H1 (cell line): ENCODE data around the gene PALD1. TPM values are rescaled to one million over a fixed set of nuclear protein-coding genes. Genes with fewer than 3 reads are reported as not detected.

Source experiments
- CTCF ChIA-PET: fragments of 300-600 bp; sonication (Branson Sonifier 250); formaldehyde crosslinking; loops from one replicate; lab custom pipeline; 2021; ENCODE audit not compliant: partially characterized antibody; lab: Charles Lee
- POLR2A ChIA-PET: fragments of 300-600 bp; sonication (Branson Sonifier 250); formaldehyde crosslinking; loops from one replicate; lab custom pipeline; 2021; ENCODE audit warnings: inconsistent platforms; ENCODE audit not compliant: partially characterized antibody; lab: Charles Lee
- DNase-seq, 2 experiments: peaks; one replicate each; pipeline versions ENCODE4 v3.0.0 to v3.0.0-alpha.2; 2010 to 2022; ENCODE audit warnings: low spot score in 2 of 2, low read depth in 1 of 2, mixed read lengths in 1 of 2
- FAIRE-seq: peaks from 2 replicates; lab custom pipeline; 2011; peaks lifted over from hg19 to GRCh38; lab: Jason Lieb, UNC
- H2AFZ ChIP-seq: 2 replicates; pipeline ENCODE4 v1.8.1; 2012; ENCODE audit warnings: low read length, inconsistent platforms
- H2AK5ac ChIP-seq: 2 replicates; pipeline ENCODE4 v1.6.1; 2013; ENCODE audit warnings: low read depth, low read length
- H2BK120ac ChIP-seq: replicated peaks from 2 replicates; pipeline ENCODE3; 2013; ENCODE audit warnings: low read depth, low read length, inconsistent platforms
- H2BK12ac ChIP-seq: 2 replicates; pipeline ENCODE4 v1.6.1; 2013; ENCODE audit warnings: low read depth, low read length
- H2BK15ac ChIP-seq: 2 replicates; pipeline ENCODE4 v1.6.1; 2013; ENCODE audit warnings: low read length
- H2BK20ac ChIP-seq: 2 replicates; pipeline ENCODE4 v1.6.1; 2013; ENCODE audit warnings: low read length
- H2BK5ac ChIP-seq: 2 replicates; pipeline ENCODE4 v1.6.1; 2013; ENCODE audit warnings: low read depth, low read length
- H3K14ac ChIP-seq: 2 replicates; pipeline ENCODE4 v1.6.1; 2013; ENCODE audit warnings: inconsistent platforms; ENCODE audit not compliant: insufficient read length
- H3K18ac ChIP-seq: 2 replicates; pipeline ENCODE4 v1.6.1; 2013; ENCODE audit warnings: low read length; ENCODE audit errors: extremely low read depth
- H3K23ac ChIP-seq: 2 replicates; pipeline ENCODE4 v1.6.1; 2013; ENCODE audit warnings: inconsistent platforms; ENCODE audit not compliant: insufficient read length
- H3K23me2 ChIP-seq: 2 replicates; pipeline ENCODE4 v1.6.1; 2013; ENCODE audit warnings: low read depth, low read length
- H3K27ac ChIP-seq: 2 replicates; pipeline ENCODE4 v1.6.1; 2011; ENCODE audit warnings: low read depth, low read length, inconsistent platforms
- H3K27me3 ChIP-seq, 4 experiments: replicated peaks in 1 of 4; 1 replicate in 1 of 4; 2 replicates in 3 of 4; pipeline versions ENCODE4 v1.6.1 to v1.8.1; 2011 to 2013; ENCODE audit warnings: low read length in 3 of 4, mild to moderate bottlenecking in 3 of 4, inconsistent platforms in 2 of 4, mixed read lengths in 2 of 4, moderate library complexity in 1 of 4; ENCODE audit not compliant: control insufficient read depth in 3 of 4, insufficient read depth in 3 of 4; ENCODE audit errors: extremely low read depth in 1 of 4
- H3K36me3 ChIP-seq, 4 experiments: 2 replicates each; pipeline versions ENCODE4 v1.6.1 to v1.8.1; 2011 to 2013; ENCODE audit warnings: mild to moderate bottlenecking in 4 of 4, low read length in 3 of 4, moderate library complexity in 2 of 4, control low read depth in 1 of 4, inconsistent platforms in 1 of 4; ENCODE audit not compliant: insufficient read depth in 4 of 4, control insufficient read depth in 2 of 4
- H3K4ac ChIP-seq: replicated peaks from 2 replicates; pipeline ENCODE3; 2013; ENCODE audit warnings: low read length, low read depth, mixed read lengths, inconsistent platforms; ENCODE audit not compliant: insufficient read length
- H3K4me1 ChIP-seq, 4 experiments: replicated peaks in 1 of 4; 1 replicate in 1 of 4; 2 replicates in 3 of 4; pipeline versions ENCODE4 v1.6.1 to v1.8.1; 2011 to 2013; ENCODE audit warnings: low read length in 3 of 4, inconsistent platforms in 2 of 4, mixed read lengths in 1 of 4; ENCODE audit not compliant: insufficient read depth in 4 of 4, control insufficient read depth in 3 of 4
- H3K4me2 ChIP-seq, 2 experiments: 2 replicates each; pipeline versions ENCODE4 v1.6.1 to v1.8.1; 2011 to 2013; ENCODE audit warnings: low read depth in 2 of 2, low read length in 2 of 2, control low read depth in 1 of 2, inconsistent platforms in 1 of 2, mild to moderate bottlenecking in 1 of 2; ENCODE audit not compliant: insufficient read depth in 1 of 2
- H3K4me3 ChIP-seq, 4 experiments: fragments of 200-600, 300-600 bp in 1 of 4; sonication (generic), shearing (Covaris generic), sonication (Bioruptor Twin) in 1 of 4; 2 replicates each; pipeline versions ENCODE4 v1.5.1 to v1.8.1; 2011 to 2016; ENCODE audit warnings: low read length in 4 of 4, low read depth in 3 of 4, control low read depth in 2 of 4, inconsistent platforms in 2 of 4, mild to moderate bottlenecking in 2 of 4, mixed read lengths in 1 of 4, moderate library complexity in 1 of 4; ENCODE audit not compliant: insufficient read depth in 2 of 4; ENCODE audit errors: extremely low read depth in 1 of 4
- H3K56ac ChIP-seq: replicated peaks from 2 replicates; pipeline ENCODE3; 2013; ENCODE audit warnings: low read depth, mild to moderate bottlenecking, mixed read lengths, low read length, inconsistent platforms; ENCODE audit not compliant: insufficient read length
- H3K79me1 ChIP-seq: 2 replicates; pipeline ENCODE4 v1.6.1; 2013; ENCODE audit warnings: low read depth, low read length, control low read depth
- H3K79me2 ChIP-seq, 2 experiments: 2 replicates each; pipeline versions ENCODE4 v1.6.1 to v1.8.1; 2012 to 2013; ENCODE audit warnings: low read length in 2 of 2, mild to moderate bottlenecking in 2 of 2, inconsistent platforms in 1 of 2; ENCODE audit not compliant: insufficient read depth in 2 of 2, control insufficient read depth in 1 of 2
- H3K9ac ChIP-seq, 4 experiments: replicated peaks in 1 of 4; 1 replicate in 1 of 4; 2 replicates in 3 of 4; pipeline versions ENCODE4 v1.6.1 to v1.8.1; 2011 to 2013; ENCODE audit warnings: low read depth in 3 of 4, low read length in 3 of 4, control low read depth in 2 of 4, mild to moderate bottlenecking in 2 of 4, moderate library complexity in 2 of 4, inconsistent platforms in 1 of 4; ENCODE audit errors: extremely low read depth in 1 of 4
- H3K9me3 ChIP-seq, 2 experiments: 2 replicates each; pipeline versions ENCODE4 v1.6.1 to v1.8.1; 2012 to 2013; ENCODE audit warnings: mild to moderate bottlenecking in 2 of 2, moderate library complexity in 2 of 2, control low read depth in 1 of 2, inconsistent platforms in 1 of 2, low read depth in 1 of 2, low read length in 1 of 2, mixed read lengths in 1 of 2; ENCODE audit not compliant: insufficient read depth in 2 of 2
- H4K20me1 ChIP-seq, 2 experiments: replicated peaks in 1 of 2; 2 replicates each; pipeline versions ENCODE3 to v1.8.1; 2011 to 2013; ENCODE audit warnings: inconsistent platforms in 2 of 2, low read length in 2 of 2, mild to moderate bottlenecking in 1 of 2; ENCODE audit not compliant: insufficient read depth in 2 of 2, control insufficient read depth in 1 of 2
- H4K5ac ChIP-seq: 2 replicates; pipeline ENCODE4 v1.6.1; 2013; ENCODE audit warnings: low read length, low read depth, mixed read lengths, inconsistent platforms; ENCODE audit not compliant: insufficient read length
- H4K8ac ChIP-seq: 2 replicates; pipeline ENCODE4 v1.8.0; 2013; ENCODE audit warnings: mild to moderate bottlenecking, moderate library complexity, low read length, inconsistent platforms; ENCODE audit not compliant: insufficient read depth; ENCODE audit errors: extremely low read depth
- H4K91ac ChIP-seq: replicated peaks from 2 replicates; pipeline ENCODE3; 2013; ENCODE audit warnings: low read length, mixed read lengths, inconsistent platforms; ENCODE audit not compliant: insufficient read length
- BCL11A ChIP-seq, 2 experiments: IDR thresholded peaks; one replicate each; pipeline ENCODE4 v1.6.1; 2011; ENCODE audit warnings: low read depth in 2 of 2, low read length in 2 of 2, mild to moderate bottlenecking in 2 of 2
- CBX8 ChIP-seq: fragments of 300-800, 300-1000 bp; sonication (generic); IDR thresholded peaks from 2 replicates; pipeline ENCODE4 v1.7.1; 2016; ENCODE audit warnings: low read depth, low read length, borderline replicate concordance
- CHD1 ChIP-seq: IDR thresholded peaks from 2 replicates; pipeline ENCODE4 v1.6.1; 2012; ENCODE audit warnings: low read depth, low read length, improper control_type of control experiment
- CREB1 ChIP-seq: IDR thresholded peaks from 2 replicates; pipeline ENCODE4 v1.6.1; 2012; ENCODE audit warnings: inconsistent platforms
- EP300 ChIP-seq, 2 experiments: IDR thresholded peaks; 1 replicate in 1 of 2; 2 replicates in 1 of 2; pipeline ENCODE4 v1.6.1; 2011 to 2012; ENCODE audit warnings: low read depth in 2 of 2, low read length in 2 of 2, mild to moderate bottlenecking in 2 of 2, borderline replicate concordance in 1 of 2, inconsistent platforms in 1 of 2, moderate library complexity in 1 of 2
- EZH2 ChIP-seq: fragments of 200-600 bp; sonication (generic); IDR thresholded peaks from 2 replicates; pipeline ENCODE4 v1.7.1; 2012; ENCODE audit warnings: low read depth, mild to moderate bottlenecking, moderate library complexity, low read length, inconsistent platforms; ENCODE audit not compliant: severe bottlenecking
- GTF2F1 ChIP-seq: IDR thresholded peaks from 2 replicates; pipeline ENCODE4 v1.6.1; 2012; ENCODE audit warnings: low read depth, low read length, improper control_type of control experiment, borderline replicate concordance
- JUN ChIP-seq: IDR thresholded peaks from 2 replicates; pipeline ENCODE4 v1.6.1; 2011; ENCODE audit warnings: low read depth, mild to moderate bottlenecking, improper control_type of control experiment, low read length
- KDM4A ChIP-seq: IDR thresholded peaks from one replicate; pipeline ENCODE4 v1.7.1; 2012; ENCODE audit warnings: low read depth, mild to moderate bottlenecking, moderate library complexity, low read length, inconsistent platforms; ENCODE audit not compliant: severe bottlenecking
- POLR2A ChIP-seq, 2 experiments: IDR thresholded peaks; 1 replicate in 1 of 2; 2 replicates in 1 of 2; pipeline ENCODE4 v1.6.1; 2011; ENCODE audit warnings: low read depth in 2 of 2, low read length in 2 of 2, mild to moderate bottlenecking in 2 of 2; ENCODE audit errors: control extremely low read depth in 1 of 2
- RAD21 ChIP-seq, 2 experiments: IDR thresholded peaks in 1 of 2; conservative IDR thresholded peaks in 1 of 2; 2 replicates each; pipeline ENCODE4 v1.6.1; 2011; ENCODE audit warnings: low read depth in 2 of 2, low read length in 2 of 2, improper control_type of control experiment in 1 of 2, inconsistent platforms in 1 of 2, mild to moderate bottlenecking in 1 of 2, moderate library complexity in 1 of 2
- SIN3A ChIP-seq, 2 experiments: IDR thresholded peaks in 1 of 2; conservative IDR thresholded peaks in 1 of 2; 2 replicates each; pipeline ENCODE4 v1.6.1; 2011 to 2012; ENCODE audit warnings: low read length in 2 of 2, improper control_type of control experiment in 1 of 2, low read depth in 1 of 2, mild to moderate bottlenecking in 1 of 2
- WGBS, 2 experiments: shearing (Covaris generic) in 1 of 2; methylation state at CpG; one replicate each; pipeline versions ENCODE4 v1.1.6 to v1.1.7; 2013 to 2015; ENCODE audit warnings: low lambda C conversion rate in 2 of 2, mixed read lengths in 2 of 2, inconsistent platforms in 1 of 2, low coverage in 1 of 2, missing lambda C conversion rate in 1 of 2; ENCODE audit not compliant: insufficient replicate concordance in 2 of 2, insufficient coverage in 1 of 2, insufficient read length in 1 of 2; ENCODE audit errors: extremely low coverage in 1 of 2, missing lambda C conversion rate in 1 of 2; 5-methylcytosine and 5-hydroxymethylcytosine counted together
- polyA plus RNA-seq, 7 experiments: library from polyadenylated mRNA; depleted of rRNA in 3 of 7; stranded (reverse) in 5 of 7; unstranded in 2 of 7; fragments of >200 nt in 5 of 7; fragments of 200-250 nt in 2 of 7; gene quantifications; 1 replicate in 5 of 7; 2 replicates in 1 of 7; 4 replicates in 1 of 7; pipeline versions ENCODE4 v1.2.1 to v1.2.3, GENCODE V29; 2011 to 2013; ENCODE audit warnings: missing spikeins in 2 of 7, mixed read lengths in 2 of 7
- total RNA-seq: library from RNA; stranded (reverse); fragmentation: NEBNext Ultra II Directional; extraction: Animal tissue kit (Norgen Biotek cat#: 25700); gene quantifications from 2 replicates; pipeline ENCODE4 v1.2.1, GENCODE V29; 2021

The PALD1 gene
- total and polyA plus RNA-seq, 2 of the 8 experiments (the other 6 are each of a cell fraction or from before 2014, with no cell fraction given): 13.3 to 32.8 TPM

- peaks cover 0 to 2% of the 10 kb centered on the region in 2 experiments for H4K20me1 ChIP-seq
- H3K9me3 ChIP-seq: no peaks in the 10 kb centered on the region
- H2BK12ac ChIP-seq: no peak overlapping the region
- H2BK20ac ChIP-seq: no peak overlapping the region
- TF ChIP-seq SIN3A (conservative IDR thresholded peaks at IDR 0.05 in 1 of 2, IDR thresholded peaks at IDR 0.05 in 1 of 2; ENCODE audit: low read depth in 1 of 2, low read length in 2 of 2) (no peak), CHD1 (no peak), EZH2 (no peak), CREB1 (no peak), RAD21 (IDR thresholded peaks at IDR 0.05 in 1 of 2, conservative IDR thresholded peaks at IDR 0.05 in 1 of 2; ENCODE audit: low read depth in 2 of 2, low read length in 2 of 2) (no peak), BCL11A (IDR thresholded peaks at IDR 0.05; ENCODE audit: low read depth in 2 of 2, low read length in 2 of 2) (no peak), EP300 (IDR thresholded peaks at IDR 0.05; ENCODE audit: borderline replicate concordance in 1 of 2, low read depth in 2 of 2, low read length in 2 of 2) (no peak), KDM4A (no peak), JUN (no peak), CBX8 (no peak), POLR2A (IDR thresholded peaks at IDR 0.05; ENCODE audit: control extremely low read depth in 1 of 2, low read depth in 2 of 2, low read length in 2 of 2) (no peak), GTF2F1 (no peak)
- no peak overlapping the region for H3K18ac ChIP-seq
- no peak overlapping the region for H3K4me2 ChIP-seq
- POLR2A ChIA-PET: interaction anchor here (0.6 kb wide), 1 partner anchor 282 kb away, joined by 3 read pairs; no protein-coding TSS in a partner anchor
- 89% methylated on average over 4 of the region's 4 CpGs; no CpG with 5 or more reads in 1 of the 2 experiments for WGBS, 2 experiments
- no peaks in the 10 kb centered on the region for H3K4me1 ChIP-seq
- no peak overlapping the region for H4K91ac ChIP-seq
- no peaks in the 10 kb centered on the region; the same call in 1 of the 2 replicates for H3K23me2 ChIP-seq
- no peak overlapping the region for H3K4ac ChIP-seq
- H3K79me2 ChIP-seq: no peaks in the 10 kb centered on the region
- DNase-seq (no peak), FAIRE-seq (no peak)
- no peak overlapping the region for H4K5ac ChIP-seq
- no peaks in the 10 kb centered on the region for H3K79me1 ChIP-seq
- H3K14ac ChIP-seq: no peak overlapping the region
- H3K27ac ChIP-seq: no peak overlapping the region
- H3K4me3 ChIP-seq: no peak overlapping the region
- no peak overlapping the region for H3K56ac ChIP-seq
- CTCF ChIA-PET: interaction anchor here (0.9 to 2.0 kb wide), 4 partner anchors 16 to 184 kb away, joined by 3 to 8 read pairs (median 6); no protein-coding TSS in a partner anchor
- H3K27me3 ChIP-seq: no peaks in the 10 kb centered on the region
- H3K36me3 ChIP-seq: no peaks in the 10 kb centered on the region
- H3K23ac ChIP-seq: no peak overlapping the region
- H2AK5ac ChIP-seq: no peak overlapping the region
- H2BK15ac ChIP-seq: no peak overlapping the region
- H2BK120ac ChIP-seq: no peak overlapping the region
- H2BK5ac ChIP-seq: no peak overlapping the region
- no peak overlapping the region for H4K8ac ChIP-seq
- no peak overlapping the region for H3K9ac ChIP-seq
- no peak overlapping the region for H2AFZ ChIP-seq
These were observed 96.9 kb downstream of the PALD1 start for GRCh38 chr10:70575486-70575873.
